HG02840 (cell line): ENCODE data around the gene PTPRB.

Experiments used
- ATAC-seq: cut with Tn5 transposase; IDR thresholded peaks from one replicate; pipeline ENCODE4 v1.9.1; 2021; ENCODE audit warnings: mild to moderate bottlenecking, moderate library complexity, moderate number of reproducible peaks; ENCODE audit not compliant: unreplicated experiment, low FRiP score

PTPRB gene

GRCh38 chr12:70644861-70645260 is 7.6 kb upstream of the PTPRB start:
- ATAC-seq = no peak

GRCh38 chr12:70643939-70644338 is 6.7 kb upstream of the PTPRB start:
- no peak for ATAC-seq

GRCh38 chr12:70641691-70642090 is 4.5 kb upstream of the PTPRB start:
- ATAC-seq = no peak

- ATAC-seq = no peak
These were observed 3.7 kb upstream of the PTPRB start for GRCh38 chr12:70640901-70641300.

GRCh38 chr12:70639535-70639934 is 2.3 kb upstream of the PTPRB start:
- no peak for ATAC-seq

GRCh38 chr12:70638639-70639360 is 1.6 kb upstream of the PTPRB start:
- no peak for ATAC-seq

- ATAC-seq = no peak
These were observed 1.5 kb downstream of the PTPRB start for GRCh38 chr12:70635755-70636154.

- no peak for ATAC-seq
These were observed 8.3 kb downstream of the PTPRB start for GRCh38 chr12:70628701-70629480.

- ATAC-seq = no peak
These were observed 9.6 kb downstream of the PTPRB start for GRCh38 chr12:70627677-70628076.

- ATAC-seq = no peak
These were observed 11.0 kb downstream of the PTPRB start for GRCh38 chr12:70626180-70626579.

GRCh38 chr12:70619471-70620152 is 17.6 kb downstream of the PTPRB start:
- ATAC-seq = no peak

- ATAC-seq = no peak
These were observed 18.9 kb downstream of the PTPRB start for GRCh38 chr12:70618371-70618770.

- no peak for ATAC-seq
These were observed 19.8 kb downstream of the PTPRB start for GRCh38 chr12:70617450-70617849.

- no peak for ATAC-seq
These were observed 21.9 kb downstream of the PTPRB start for GRCh38 chr12:70615174-70615866.

- no peak for ATAC-seq
These were observed 27.3 kb downstream of the PTPRB start for GRCh38 chr12:70609739-70610491.

GRCh38 chr12:70609203-70609602 is 28.0 kb downstream of the PTPRB start:
- no peak for ATAC-seq

GRCh38 chr12:70608184-70608583 is 29.0 kb downstream of the PTPRB start:
- ATAC-seq = no peak

- ATAC-seq = no peak
These were observed 30.1 kb downstream of the PTPRB start for GRCh38 chr12:70607107-70607506.

GRCh38 chr12:70605976-70606375 is 31.3 kb downstream of the PTPRB start:
- ATAC-seq = no peak

GRCh38 chr12:70604662-70605061 is 32.6 kb downstream of the PTPRB start:
- no peak for ATAC-seq
